Measurements from ENCODE around the gene HUS1B.

GRCh38 chr6:656460-657252 lies at the start of gene HUS1B:
- TF ChIP-seq POLR2AphosphoS5 (IDR thresholded peaks at IDR 0.05; ENCODE audit: low read depth, low read length) (no peak), POLR2A (IDR thresholded peaks at IDR 0.05; ENCODE audit: low read depth, low read length) (no peak), TAF1 (IDR thresholded peaks at IDR 0.05; ENCODE audit: low read depth, low read length) (no peak), SPI1 (IDR thresholded peaks at IDR 0.05; ENCODE audit: low read depth, low read length) (no peak)

Measured in GM12891 (cell line).